Heart left ventricle (tissue), 13 donors: ENCODE measurements around the gene GLDC.

Source experiments
- POLR2A ChIP-seq, 2 donors: fragments of 450-650 bp; IDR thresholded peaks; one replicate each; pipeline ENCODE4 v1.6.1; 2017; ENCODE audit warnings: antibody characterized with exemption in 2 of 2, mild to moderate bottlenecking in 2 of 2, moderate library complexity in 2 of 2
- TF ChIP-seq, protein P1 (sequence below), 12 donors: fragments of 200-600 bp; sonication (generic) in 4 of 12; IDR thresholded peaks; one replicate each; pipeline versions ENCODE4 v1.5.0 to v1.8.0; 2018 to 2022; ENCODE audit warnings: antibody characterized with exemption in 12 of 12, mild to moderate bottlenecking in 5 of 12
- donor health status: ischemic (EF 13 %, LVEDD 7.1; RV severe dilation, severe dysfunction).
- donor health status: DM: no; HTN: yes; CAD: no.
- donor health status: DM: no; HTN: no; CAD: no.
- donor health status: ischemic (EF 25% LVEDD 6.9; RV normal size, moderate dysfunction).
- donor health status: ischemic (EF 25% LVEDD 5.7; RV mildly dilated, moderate dysfunction).
- donor health status: ischemic (EF 35%, LVEDD 5.7; RV mildly dilated, moderate dysfunction).
- donor health status: nonischemic (EF 11% LVEDD 7.7; RV severe dilation, severe dysfunction).
- donor health status: DM: yes; HTN: yes; CAD: no.
- donor health status: PGD.
- donor health status: ischemic (EF 29% LVEDD 5.4; RV normal size, mild dysfunction).
- donor health status: nonischemic (EF 23%, LVEDD 6.1; RV moderate dilation, normal function).

DNA sequence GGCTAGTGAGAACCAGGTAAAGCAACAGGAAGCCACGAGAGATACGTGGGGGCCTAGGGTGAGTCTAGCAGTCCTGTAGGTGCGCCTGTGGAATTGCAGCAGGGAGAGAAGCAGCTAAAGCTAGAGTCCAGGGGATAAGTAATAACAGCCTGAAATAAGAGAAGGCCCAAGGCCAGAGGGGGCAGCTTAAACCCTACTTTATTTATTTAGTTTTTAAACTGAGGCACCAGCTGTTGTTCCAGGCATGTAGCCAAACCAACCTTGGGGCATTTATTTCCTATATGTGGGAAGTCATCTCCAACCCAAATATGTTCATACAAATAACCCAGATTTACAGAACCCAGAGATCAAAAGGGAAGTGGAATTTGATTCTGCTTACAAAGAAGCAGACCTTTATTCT, 93.5 kb downstream of the GLDC start:
- TF ChIP-seq POLR2A (IDR thresholded peaks at IDR 0.05), result no peak
- TF ChIP-seq, protein P1, sequence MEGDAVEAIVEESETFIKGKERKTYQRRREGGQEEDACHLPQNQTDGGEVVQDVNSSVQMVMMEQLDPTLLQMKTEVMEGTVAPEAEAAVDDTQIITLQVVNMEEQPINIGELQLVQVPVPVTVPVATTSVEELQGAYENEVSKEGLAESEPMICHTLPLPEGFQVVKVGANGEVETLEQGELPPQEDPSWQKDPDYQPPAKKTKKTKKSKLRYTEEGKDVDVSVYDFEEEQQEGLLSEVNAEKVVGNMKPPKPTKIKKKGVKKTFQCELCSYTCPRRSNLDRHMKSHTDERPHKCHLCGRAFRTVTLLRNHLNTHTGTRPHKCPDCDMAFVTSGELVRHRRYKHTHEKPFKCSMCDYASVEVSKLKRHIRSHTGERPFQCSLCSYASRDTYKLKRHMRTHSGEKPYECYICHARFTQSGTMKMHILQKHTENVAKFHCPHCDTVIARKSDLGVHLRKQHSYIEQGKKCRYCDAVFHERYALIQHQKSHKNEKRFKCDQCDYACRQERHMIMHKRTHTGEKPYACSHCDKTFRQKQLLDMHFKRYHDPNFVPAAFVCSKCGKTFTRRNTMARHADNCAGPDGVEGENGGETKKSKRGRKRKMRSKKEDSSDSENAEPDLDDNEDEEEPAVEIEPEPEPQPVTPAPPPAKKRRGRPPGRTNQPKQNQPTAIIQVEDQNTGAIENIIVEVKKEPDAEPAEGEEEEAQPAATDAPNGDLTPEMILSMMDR (IDR thresholded peaks at IDR 0.05), result no peak
